H1 (cell line): ENCODE data around the gene MUC5AC. TPM values are rescaled to one million over a fixed set of nuclear protein-coding genes. Genes with fewer than 3 reads are reported as not detected.

Experiments used
- CTCF ChIA-PET: fragments of 300-600 bp; sonication (Branson Sonifier 250); formaldehyde crosslinking; loops from one replicate; lab custom pipeline; 2021; ENCODE audit not compliant: partially characterized antibody; lab: Charles Lee
- POLR2A ChIA-PET: fragments of 300-600 bp; sonication (Branson Sonifier 250); formaldehyde crosslinking; loops from one replicate; lab custom pipeline; 2021; ENCODE audit warnings: inconsistent platforms; ENCODE audit not compliant: partially characterized antibody; lab: Charles Lee
- DNase-seq, 2 experiments: peaks; one replicate each; pipeline versions ENCODE4 v3.0.0 to v3.0.0-alpha.2; 2010 to 2022; ENCODE audit warnings: low spot score in 2 of 2, low read depth in 1 of 2, mixed read lengths in 1 of 2
- FAIRE-seq: peaks from 2 replicates; lab custom pipeline; 2011; peaks lifted over from hg19 to GRCh38; lab: Jason Lieb, UNC
- H2AFZ ChIP-seq: 2 replicates; pipeline ENCODE4 v1.8.1; 2012; ENCODE audit warnings: low read length, inconsistent platforms
- H2AK5ac ChIP-seq: 2 replicates; pipeline ENCODE4 v1.6.1; 2013; ENCODE audit warnings: low read depth, low read length
- H2BK120ac ChIP-seq: replicated peaks from 2 replicates; pipeline ENCODE3; 2013; ENCODE audit warnings: low read depth, low read length, inconsistent platforms
- H2BK12ac ChIP-seq: 2 replicates; pipeline ENCODE4 v1.6.1; 2013; ENCODE audit warnings: low read depth, low read length
- H2BK15ac ChIP-seq: 2 replicates; pipeline ENCODE4 v1.6.1; 2013; ENCODE audit warnings: low read length
- H2BK20ac ChIP-seq: 2 replicates; pipeline ENCODE4 v1.6.1; 2013; ENCODE audit warnings: low read length
- H2BK5ac ChIP-seq: 2 replicates; pipeline ENCODE4 v1.6.1; 2013; ENCODE audit warnings: low read depth, low read length
- H3K14ac ChIP-seq: 2 replicates; pipeline ENCODE4 v1.6.1; 2013; ENCODE audit warnings: inconsistent platforms; ENCODE audit not compliant: insufficient read length
- H3K18ac ChIP-seq: 2 replicates; pipeline ENCODE4 v1.6.1; 2013; ENCODE audit warnings: low read length; ENCODE audit errors: extremely low read depth
- H3K23ac ChIP-seq: 2 replicates; pipeline ENCODE4 v1.6.1; 2013; ENCODE audit warnings: inconsistent platforms; ENCODE audit not compliant: insufficient read length
- H3K23me2 ChIP-seq: 2 replicates; pipeline ENCODE4 v1.6.1; 2013; ENCODE audit warnings: low read depth, low read length
- H3K27ac ChIP-seq: 2 replicates; pipeline ENCODE4 v1.6.1; 2011; ENCODE audit warnings: low read depth, low read length, inconsistent platforms
- H3K27me3 ChIP-seq, 4 experiments: replicated peaks in 1 of 4; 1 replicate in 1 of 4; 2 replicates in 3 of 4; pipeline versions ENCODE4 v1.6.1 to v1.8.1; 2011 to 2013; ENCODE audit warnings: low read length in 3 of 4, mild to moderate bottlenecking in 3 of 4, inconsistent platforms in 2 of 4, mixed read lengths in 2 of 4, moderate library complexity in 1 of 4; ENCODE audit not compliant: control insufficient read depth in 3 of 4, insufficient read depth in 3 of 4; ENCODE audit errors: extremely low read depth in 1 of 4
- H3K36me3 ChIP-seq, 4 experiments: 2 replicates each; pipeline versions ENCODE4 v1.6.1 to v1.8.1; 2011 to 2013; ENCODE audit warnings: mild to moderate bottlenecking in 4 of 4, low read length in 3 of 4, moderate library complexity in 2 of 4, control low read depth in 1 of 4, inconsistent platforms in 1 of 4; ENCODE audit not compliant: insufficient read depth in 4 of 4, control insufficient read depth in 2 of 4
- H3K4ac ChIP-seq: replicated peaks from 2 replicates; pipeline ENCODE3; 2013; ENCODE audit warnings: low read length, low read depth, mixed read lengths, inconsistent platforms; ENCODE audit not compliant: insufficient read length
- H3K4me1 ChIP-seq, 4 experiments: replicated peaks in 1 of 4; 1 replicate in 1 of 4; 2 replicates in 3 of 4; pipeline versions ENCODE4 v1.6.1 to v1.8.1; 2011 to 2013; ENCODE audit warnings: low read length in 3 of 4, inconsistent platforms in 2 of 4, mixed read lengths in 1 of 4; ENCODE audit not compliant: insufficient read depth in 4 of 4, control insufficient read depth in 3 of 4
- H3K4me2 ChIP-seq, 2 experiments: 2 replicates each; pipeline versions ENCODE4 v1.6.1 to v1.8.1; 2011 to 2013; ENCODE audit warnings: low read depth in 2 of 2, low read length in 2 of 2, control low read depth in 1 of 2, inconsistent platforms in 1 of 2, mild to moderate bottlenecking in 1 of 2; ENCODE audit not compliant: insufficient read depth in 1 of 2
- H3K4me3 ChIP-seq, 4 experiments: fragments of 200-600, 300-600 bp in 1 of 4; sonication (generic), shearing (Covaris generic), sonication (Bioruptor Twin) in 1 of 4; 2 replicates each; pipeline versions ENCODE4 v1.5.1 to v1.8.1; 2011 to 2016; ENCODE audit warnings: low read length in 4 of 4, low read depth in 3 of 4, control low read depth in 2 of 4, inconsistent platforms in 2 of 4, mild to moderate bottlenecking in 2 of 4, mixed read lengths in 1 of 4, moderate library complexity in 1 of 4; ENCODE audit not compliant: insufficient read depth in 2 of 4; ENCODE audit errors: extremely low read depth in 1 of 4
- H3K56ac ChIP-seq: replicated peaks from 2 replicates; pipeline ENCODE3; 2013; ENCODE audit warnings: low read depth, mild to moderate bottlenecking, mixed read lengths, low read length, inconsistent platforms; ENCODE audit not compliant: insufficient read length
- H3K79me1 ChIP-seq: 2 replicates; pipeline ENCODE4 v1.6.1; 2013; ENCODE audit warnings: low read depth, low read length, control low read depth
- H3K79me2 ChIP-seq, 2 experiments: 2 replicates each; pipeline versions ENCODE4 v1.6.1 to v1.8.1; 2012 to 2013; ENCODE audit warnings: low read length in 2 of 2, mild to moderate bottlenecking in 2 of 2, inconsistent platforms in 1 of 2; ENCODE audit not compliant: insufficient read depth in 2 of 2, control insufficient read depth in 1 of 2
- H3K9ac ChIP-seq, 4 experiments: replicated peaks in 1 of 4; 1 replicate in 1 of 4; 2 replicates in 3 of 4; pipeline versions ENCODE4 v1.6.1 to v1.8.1; 2011 to 2013; ENCODE audit warnings: low read depth in 3 of 4, low read length in 3 of 4, control low read depth in 2 of 4, mild to moderate bottlenecking in 2 of 4, moderate library complexity in 2 of 4, inconsistent platforms in 1 of 4; ENCODE audit errors: extremely low read depth in 1 of 4
- H3K9me3 ChIP-seq, 2 experiments: 2 replicates each; pipeline versions ENCODE4 v1.6.1 to v1.8.1; 2012 to 2013; ENCODE audit warnings: mild to moderate bottlenecking in 2 of 2, moderate library complexity in 2 of 2, control low read depth in 1 of 2, inconsistent platforms in 1 of 2, low read depth in 1 of 2, low read length in 1 of 2, mixed read lengths in 1 of 2; ENCODE audit not compliant: insufficient read depth in 2 of 2
- H4K20me1 ChIP-seq, 2 experiments: replicated peaks in 1 of 2; 2 replicates each; pipeline versions ENCODE3 to v1.8.1; 2011 to 2013; ENCODE audit warnings: inconsistent platforms in 2 of 2, low read length in 2 of 2, mild to moderate bottlenecking in 1 of 2; ENCODE audit not compliant: insufficient read depth in 2 of 2, control insufficient read depth in 1 of 2
- H4K5ac ChIP-seq: 2 replicates; pipeline ENCODE4 v1.6.1; 2013; ENCODE audit warnings: low read length, low read depth, mixed read lengths, inconsistent platforms; ENCODE audit not compliant: insufficient read length
- H4K8ac ChIP-seq: 2 replicates; pipeline ENCODE4 v1.8.0; 2013; ENCODE audit warnings: mild to moderate bottlenecking, moderate library complexity, low read length, inconsistent platforms; ENCODE audit not compliant: insufficient read depth; ENCODE audit errors: extremely low read depth
- H4K91ac ChIP-seq: replicated peaks from 2 replicates; pipeline ENCODE3; 2013; ENCODE audit warnings: low read length, mixed read lengths, inconsistent platforms; ENCODE audit not compliant: insufficient read length
- CEBPB ChIP-seq: IDR thresholded peaks from 2 replicates; pipeline ENCODE4 v1.6.1; 2012; ENCODE audit warnings: low read depth, low read length
- FOSL1 ChIP-seq: IDR thresholded peaks from 2 replicates; pipeline ENCODE4 v1.6.1; 2011; ENCODE audit warnings: mild to moderate bottlenecking, low read depth, low read length, moderate library complexity; ENCODE audit not compliant: insufficient read depth
- GTF2F1 ChIP-seq: IDR thresholded peaks from 2 replicates; pipeline ENCODE4 v1.6.1; 2012; ENCODE audit warnings: low read depth, low read length, improper control_type of control experiment, borderline replicate concordance
- HDAC2 ChIP-seq, 2 experiments: fragments of 300-600 bp in 1 of 2; sonication (generic) in 1 of 2; IDR thresholded peaks; 2 replicates each; pipeline ENCODE4 v1.6.1; 2011 to 2012; ENCODE audit warnings: low read depth in 2 of 2, low read length in 2 of 2, mild to moderate bottlenecking in 2 of 2, moderate library complexity in 2 of 2, borderline replicate concordance in 1 of 2, inconsistent platforms in 1 of 2
- JUND ChIP-seq: IDR thresholded peaks from 2 replicates; pipeline ENCODE4 v1.6.1; 2011; ENCODE audit warnings: mild to moderate bottlenecking, improper control_type of control experiment, low read length
- KDM1A ChIP-seq: fragments of 200-600, 300-600 bp; sonication (generic); IDR thresholded peaks from 2 replicates; pipeline ENCODE4 v1.7.1; 2016; ENCODE audit warnings: mild to moderate bottlenecking, low read length, borderline replicate concordance
- POLR2A ChIP-seq, 2 experiments: IDR thresholded peaks; 1 replicate in 1 of 2; 2 replicates in 1 of 2; pipeline ENCODE4 v1.6.1; 2011; ENCODE audit warnings: low read depth in 2 of 2, low read length in 2 of 2, mild to moderate bottlenecking in 2 of 2; ENCODE audit errors: control extremely low read depth in 1 of 2
- POU5F1 ChIP-seq: IDR thresholded peaks from 2 replicates; pipeline ENCODE4 v1.6.1; 2011; ENCODE audit warnings: low read depth, mild to moderate bottlenecking, low read length, moderate library complexity
- RNF2 ChIP-seq: fragments of 200-900, 300-1000 bp; sonication (generic); IDR thresholded peaks from 2 replicates; pipeline ENCODE4 v1.7.1; 2016; ENCODE audit warnings: borderline replicate concordance, low read depth, mild to moderate bottlenecking, antibody characterized with exemption, low read length; ENCODE audit not compliant: poor library complexity, severe bottlenecking; ENCODE audit errors: missing control alignments
- SAP30 ChIP-seq: fragments of 300-600 bp; sonication (generic); IDR thresholded peaks from 2 replicates; pipeline ENCODE4 v1.7.1; 2012; ENCODE audit warnings: low read length, moderate library complexity, mild to moderate bottlenecking, inconsistent platforms; ENCODE audit not compliant: insufficient read depth, insufficient replicate concordance
- SIN3A ChIP-seq, 2 experiments: IDR thresholded peaks in 1 of 2; conservative IDR thresholded peaks in 1 of 2; 2 replicates each; pipeline ENCODE4 v1.6.1; 2011 to 2012; ENCODE audit warnings: low read length in 2 of 2, improper control_type of control experiment in 1 of 2, low read depth in 1 of 2, mild to moderate bottlenecking in 1 of 2
- SIX5 ChIP-seq: IDR thresholded peaks from 2 replicates; pipeline ENCODE4 v1.6.1; 2011; ENCODE audit warnings: mild to moderate bottlenecking, low read depth, low read length
- SP4 ChIP-seq: IDR thresholded peaks from 2 replicates; pipeline ENCODE4 v1.6.1; 2012; ENCODE audit warnings: low read length, inconsistent platforms
- WGBS, 2 experiments: shearing (Covaris generic) in 1 of 2; methylation state at CpG; one replicate each; pipeline versions ENCODE4 v1.1.6 to v1.1.7; 2013 to 2015; ENCODE audit warnings: low lambda C conversion rate in 2 of 2, mixed read lengths in 2 of 2, inconsistent platforms in 1 of 2, low coverage in 1 of 2, missing lambda C conversion rate in 1 of 2; ENCODE audit not compliant: insufficient replicate concordance in 2 of 2, insufficient coverage in 1 of 2, insufficient read length in 1 of 2; ENCODE audit errors: extremely low coverage in 1 of 2, missing lambda C conversion rate in 1 of 2; 5-methylcytosine and 5-hydroxymethylcytosine counted together
- polyA plus RNA-seq, 7 experiments: library from polyadenylated mRNA; depleted of rRNA in 3 of 7; stranded (reverse) in 5 of 7; unstranded in 2 of 7; fragments of >200 nt in 5 of 7; fragments of 200-250 nt in 2 of 7; gene quantifications; 1 replicate in 5 of 7; 2 replicates in 1 of 7; 4 replicates in 1 of 7; pipeline versions ENCODE4 v1.2.1 to v1.2.3, GENCODE V29; 2011 to 2013; ENCODE audit warnings: missing spikeins in 2 of 7, mixed read lengths in 2 of 7
- total RNA-seq: library from RNA; stranded (reverse); fragmentation: NEBNext Ultra II Directional; extraction: Animal tissue kit (Norgen Biotek cat#: 25700); gene quantifications from 2 replicates; pipeline ENCODE4 v1.2.1, GENCODE V29; 2021

Gene MUC5AC
- total and polyA plus RNA-seq, 2 of the 8 experiments (the other 6 are each of a cell fraction or from before 2014, with no cell fraction given) = not detected

DNA sequence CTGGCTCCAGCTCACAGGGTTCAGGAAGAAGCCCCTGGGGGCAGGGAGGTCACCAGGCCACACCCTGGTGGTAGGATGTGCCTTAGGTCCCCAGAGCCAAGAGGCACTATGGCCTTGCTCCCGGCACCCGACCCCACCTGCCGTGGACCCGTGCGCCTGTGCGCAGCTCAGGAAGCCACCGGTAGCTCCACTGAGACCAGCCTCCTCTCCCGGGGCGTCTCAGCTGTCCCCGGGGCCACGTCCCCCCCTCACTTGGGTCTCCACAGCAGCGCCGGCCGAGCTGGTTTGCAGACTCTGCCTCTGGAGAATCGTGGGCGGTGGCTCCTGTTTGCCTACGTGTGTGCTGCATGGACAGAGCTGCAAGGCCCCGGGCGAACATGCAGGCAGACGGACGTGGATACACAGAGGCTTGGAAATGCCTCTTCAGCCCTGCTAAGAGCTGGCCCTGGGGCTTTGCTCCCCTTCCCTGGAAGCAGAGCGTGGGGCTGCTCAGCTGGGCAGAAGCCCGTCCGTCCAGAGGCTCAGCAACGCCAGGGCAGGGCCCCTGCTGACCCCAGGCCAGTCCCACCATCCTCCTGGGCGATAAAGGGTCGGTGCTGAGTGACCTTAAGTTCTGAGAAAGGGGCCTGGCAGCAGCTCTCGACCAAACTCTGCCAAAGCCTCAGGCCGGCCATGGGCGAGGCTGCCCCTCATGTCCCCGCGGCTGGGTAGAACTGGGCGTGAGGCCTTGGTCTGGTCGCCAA lies 49.8 kb downstream of the MUC5AC start:
- FAIRE-seq = no peak
- Histone ChIP-seq H3K4me3 (no peak overlapping the region), H3K56ac (no peak overlapping the region), H2BK20ac (no peak overlapping the region), H3K27ac (no peak overlapping the region), H2BK12ac (no peak overlapping the region), H4K20me1 (no peaks in the 10 kb centered on the region), H3K36me3 (no peaks in the 10 kb centered on the region), H3K4me1 (no peaks in the 10 kb centered on the region; a peak in 1 of 7 replicates), H3K27me3 (no peaks in the 10 kb centered on the region), H4K91ac (no peak overlapping the region), H3K23ac (no peak overlapping the region), H3K9me3 (peaks cover 20 to 36% of the 10 kb centered on the region in 2 experiments), H3K79me1 (no peaks in the 10 kb centered on the region), H4K5ac (no peak overlapping the region), H4K8ac (no peak overlapping the region), H2BK5ac (no peak overlapping the region), H2AFZ (no peak overlapping the region), H3K14ac (no peak overlapping the region), H2BK15ac (no peak overlapping the region), H2AK5ac (no peak overlapping the region), H3K4me2 (no peak overlapping the region), H2BK120ac (no peak overlapping the region), H3K79me2 (no peaks in the 10 kb centered on the region), H3K23me2 (no peaks in the 10 kb centered on the region), H3K18ac (no peak overlapping the region), H3K4ac (no peak overlapping the region), H3K9ac (no peak overlapping the region)
- ChIA-PET CTCF (interaction anchor here (0.5 to 0.6 kb wide), 2 partner anchors 9 to 427 kb away, joined by 3 read pairs; no protein-coding TSS in a partner anchor), POLR2A (no interaction called here)
- no peak for DNase-seq
- 90% methylated on average over 13 of the region's 34 CpGs; no CpG with 5 or more reads in 1 of the 2 experiments for WGBS, 2 experiments
- no peak for TF ChIP-seq JUND
- no peak for TF ChIP-seq POLR2A (IDR thresholded peaks at IDR 0.05; ENCODE audit: control extremely low read depth in 1 of 2, low read depth in 2 of 2, low read length in 2 of 2)
- no peak for TF ChIP-seq GTF2F1
- no peak for TF ChIP-seq RNF2
- no peak for TF ChIP-seq SIX5
- no peak for TF ChIP-seq CEBPB
- no peak for TF ChIP-seq FOSL1
- TF ChIP-seq SAP30 = no peak
- TF ChIP-seq KDM1A = no peak
- TF ChIP-seq SP4 = no peak
- no peak for TF ChIP-seq POU5F1
- TF ChIP-seq SIN3A (conservative IDR thresholded peaks at IDR 0.05 in 1 of 2, IDR thresholded peaks at IDR 0.05 in 1 of 2; ENCODE audit: low read depth in 1 of 2, low read length in 2 of 2) = no peak
- no peak for TF ChIP-seq HDAC2 (IDR thresholded peaks at IDR 0.05; ENCODE audit: borderline replicate concordance in 1 of 2, low read depth in 2 of 2, low read length in 2 of 2)
